SK-N-MC (cell line): Measurements from ENCODE around the gene ZBTB7C.

Experiments
- EZH2 ChIP-seq: fragments of 200-600 bp; sonication (generic); IDR thresholded peaks from one replicate; pipeline ENCODE4 v1.6.1; 2017; ENCODE audit warnings: antibody characterized with exemption
- FOXP2 ChIP-seq: optimal IDR thresholded peaks from 2 replicates; pipeline ENCODE3; 2011; ENCODE audit warnings: mild to moderate bottlenecking, moderate library complexity; ENCODE audit not compliant: insufficient read depth; ENCODE audit errors: extremely low read length, control extremely low read depth
- POLR2AphosphoS5 ChIP-seq: IDR thresholded peaks from 2 replicates; pipeline ENCODE4 v1.6.1; 2012; ENCODE audit warnings: mild to moderate bottlenecking, low read depth, low read length, borderline replicate concordance

DNA sequence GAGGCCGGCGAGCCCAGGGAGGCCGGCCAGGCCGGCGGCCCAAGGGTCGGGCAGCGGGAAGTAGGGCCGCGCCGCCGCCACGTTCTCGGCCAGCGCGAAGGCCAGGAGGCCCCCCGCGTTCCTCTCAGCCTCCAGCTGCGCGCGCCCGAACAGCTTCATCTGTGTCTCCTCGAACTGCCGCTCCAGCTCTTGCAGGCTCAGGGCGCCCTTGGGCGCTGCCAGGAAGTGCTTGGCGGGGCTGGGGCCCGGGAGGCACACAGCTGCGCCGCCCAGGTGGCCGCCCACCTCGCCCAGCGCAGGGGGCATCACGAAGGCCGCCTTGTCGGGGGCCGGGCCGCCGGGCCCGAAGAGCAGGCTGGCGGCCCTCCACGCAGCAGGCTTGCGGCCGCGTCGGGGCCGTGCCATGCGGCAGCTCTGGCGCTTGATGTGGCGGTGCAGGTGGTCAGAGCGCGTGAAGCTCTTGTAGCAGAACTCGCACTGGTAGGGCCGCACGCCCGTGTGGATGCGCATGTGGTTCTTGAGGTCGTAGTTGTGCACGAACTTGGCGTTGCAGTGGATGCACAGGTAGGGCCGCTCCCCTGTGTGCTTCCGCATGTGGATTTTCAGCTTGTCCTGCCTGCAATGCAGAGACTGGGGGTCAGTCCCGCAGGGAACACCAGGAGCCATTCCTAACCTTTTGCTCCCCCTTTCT lies 379.7 kb downstream of the ZBTB7C start:
- TF ChIP-seq EZH2: no peak
- no peak for TF ChIP-seq POLR2AphosphoS5
- TF ChIP-seq FOXP2: no peak
